Activated T-cell treated with anti-CD3 and anti-CD28 coated beads, Interleukin-2, amount 50 U/mL, for 24 hours (primary cell): ENCODE measurements around the gene PRPF39.
"Not testable (repeated sequence)": the region's sequence is repeated elsewhere in the genome, so short reads cannot be mapped to it uniquely, and the experiment has no call there.

ENCODE experiments used
- DNase-seq: peaks from one replicate; pipeline ENCODE4 v3.0.0-alpha.2; 2020
- H3K27ac Mint-ChIP-seq: 2 replicates; pipeline ENCODE4 v1.8.0; 2020; ENCODE audit warnings: mild to moderate bottlenecking, mixed read lengths
- H3K27me3 Mint-ChIP-seq: 2 replicates; pipeline ENCODE4 v1.8.0; 2020; ENCODE audit warnings: mixed read lengths
- H3K36me3 Mint-ChIP-seq: 2 replicates; pipeline ENCODE4 v1.8.0; 2020; ENCODE audit warnings: low read depth, mixed read lengths
- H3K4me1 Mint-ChIP-seq: 2 replicates; pipeline ENCODE4 v1.8.0; 2020; ENCODE audit warnings: low read depth, mixed read lengths
- H3K4me3 Mint-ChIP-seq: 2 replicates; pipeline ENCODE4 v1.8.0; 2020; ENCODE audit warnings: mild to moderate bottlenecking, moderate library complexity, mixed read lengths
- H3K9me3 Mint-ChIP-seq: 2 replicates; pipeline ENCODE4 v1.8.0; 2020; ENCODE audit warnings: mixed read lengths

The PRPF39 gene

GRCh38 chr14:45066667-45067066 lies 17.2 kb upstream of the PRPF39 start:
- peaks cover 13% of the 10 kb centered on the region for H3K36me3 Mint-ChIP-seq

GRCh38 chr14:45068396-45068795 lies 15.5 kb upstream of the PRPF39 start:
- H3K27ac Mint-ChIP-seq, result no peak overlapping the region
- H3K4me1 Mint-ChIP-seq, result no peaks in the 10 kb centered on the region
- no peak for DNase-seq
- no peaks in the 10 kb centered on the region for H3K27me3 Mint-ChIP-seq
- peaks cover 19% of the 10 kb centered on the region for H3K36me3 Mint-ChIP-seq
- no peak overlapping the region for H3K4me3 Mint-ChIP-seq
- no peaks in the 10 kb centered on the region for H3K9me3 Mint-ChIP-seq

More at GRCh38 chr14:45066667-45067066, 17.2 kb upstream of the PRPF39 start:
- H3K27me3 Mint-ChIP-seq, result no peaks in the 10 kb centered on the region
- no peaks in the 10 kb centered on the region for H3K9me3 Mint-ChIP-seq
- no peak overlapping the region for H3K4me3 Mint-ChIP-seq
- no peaks in the 10 kb centered on the region for H3K4me1 Mint-ChIP-seq
- DNase-seq, result no peak
- no peak overlapping the region for H3K27ac Mint-ChIP-seq

GRCh38 chr14:45070215-45070614 lies 13.7 kb upstream of the PRPF39 start:
- H3K27ac Mint-ChIP-seq, result no peak overlapping the region
- H3K36me3 Mint-ChIP-seq, result peaks cover 19% of the 10 kb centered on the region
- H3K9me3 Mint-ChIP-seq, result no peaks in the 10 kb centered on the region
- no peak overlapping the region for H3K4me3 Mint-ChIP-seq
- no peaks in the 10 kb centered on the region for H3K4me1 Mint-ChIP-seq
- DNase-seq, result no peak
- H3K27me3 Mint-ChIP-seq, result no peaks in the 10 kb centered on the region

- Mint-ChIP-seq H3K36me3 (peaks cover 19% of the 10 kb centered on the region), H3K4me3 (no peak overlapping the region), H3K4me1 (no peaks in the 10 kb centered on the region), H3K9me3 (no peaks in the 10 kb centered on the region), H3K27ac (no peak overlapping the region), H3K27me3 (no peaks in the 10 kb centered on the region)
- no peak for DNase-seq
Measured at GRCh38 chr14:45072126-45072525, 11.8 kb upstream of the PRPF39 start.

GRCh38 chr14:45073231-45073879 lies 10.6 kb upstream of the PRPF39 start:
- Mint-ChIP-seq H3K27ac (no peak overlapping the region), H3K9me3 (no peaks in the 10 kb centered on the region), H3K27me3 (no peaks in the 10 kb centered on the region), H3K4me3 (no peak overlapping the region), H3K36me3 (peaks cover 16% of the 10 kb centered on the region), H3K4me1 (no peaks in the 10 kb centered on the region)
- DNase-seq, result no peak

- Mint-ChIP-seq H3K4me3 (no peak overlapping the region), H3K9me3 (no peaks in the 10 kb centered on the region), H3K27me3 (no peaks in the 10 kb centered on the region), H3K4me1 (peaks cover 3% of the 10 kb centered on the region), H3K36me3 (peaks cover 2% of the 10 kb centered on the region), H3K27ac (no peak overlapping the region)
- no peak for DNase-seq
Measured at GRCh38 chr14:45078323-45078722, 5.6 kb upstream of the PRPF39 start.

GRCh38 chr14:45080416-45080968 lies 3.4 kb upstream of the PRPF39 start:
- DNase-seq, H3K4me3 Mint-ChIP-seq, H3K27ac Mint-ChIP-seq, H3K9me3 Mint-ChIP-seq, H3K27me3 Mint-ChIP-seq: not testable (repeated sequence)
- Mint-ChIP-seq H3K4me1 (peaks cover 12% of the 10 kb centered on the region), H3K36me3 (peaks cover 16% of the 10 kb centered on the region)

- not testable (repeated sequence) for H3K4me3 Mint-ChIP-seq, H3K27ac Mint-ChIP-seq, DNase-seq, H3K27me3 Mint-ChIP-seq, H3K9me3 Mint-ChIP-seq
- H3K4me1 Mint-ChIP-seq, result peaks cover 18% of the 10 kb centered on the region
- peaks cover 22% of the 10 kb centered on the region for H3K36me3 Mint-ChIP-seq
Measured at GRCh38 chr14:45081096-45081495, 2.8 kb upstream of the PRPF39 start.

GRCh38 chr14:45082420-45082819 lies 1.5 kb upstream of the PRPF39 start:
- H3K4me1 Mint-ChIP-seq, result peaks cover 30% of the 10 kb centered on the region
- peaks cover 34% of the 10 kb centered on the region for H3K36me3 Mint-ChIP-seq
- H3K27ac Mint-ChIP-seq, result no peak overlapping the region
- DNase-seq, result no peak
- no peaks in the 10 kb centered on the region for H3K27me3 Mint-ChIP-seq
- H3K9me3 Mint-ChIP-seq, result no peaks in the 10 kb centered on the region
- no peak overlapping the region for H3K4me3 Mint-ChIP-seq

- Mint-ChIP-seq H3K9me3 (no peaks in the 10 kb centered on the region), H3K27me3 (no peaks in the 10 kb centered on the region), H3K4me3 (peak overlapping the region; percentile 98), H3K36me3 (peaks cover 44% of the 10 kb centered on the region), H3K27ac (peak overlapping the region; percentile 98), H3K4me1 (peaks cover 39% of the 10 kb centered on the region)
- no peak for DNase-seq
Measured at GRCh38 chr14:45083617-45083975, 320 bp upstream of the PRPF39 start.

- Mint-ChIP-seq H3K27ac (peak overlapping the region; percentile 98), H3K36me3 (peaks cover 55% of the 10 kb centered on the region), H3K4me3 (peak overlapping the region; percentile 98), H3K4me1 (peaks cover 53% of the 10 kb centered on the region), H3K27me3 (no peaks in the 10 kb centered on the region), H3K9me3 (no peaks in the 10 kb centered on the region)
- no peak for DNase-seq
Measured at GRCh38 chr14:45084946-45085346, 1.0 kb downstream of the PRPF39 start.

GRCh38 chr14:45089813-45090212 lies 5.9 kb downstream of the PRPF39 start:
- peak overlapping the region; percentile 49 for H3K4me3 Mint-ChIP-seq
- H3K27ac Mint-ChIP-seq, result peak overlapping the region; percentile 95
- no peaks in the 10 kb centered on the region for H3K9me3 Mint-ChIP-seq
- peaks cover 74% of the 10 kb centered on the region for H3K4me1 Mint-ChIP-seq
- DNase-seq, result no peak
- H3K27me3 Mint-ChIP-seq, result no peaks in the 10 kb centered on the region
- H3K36me3 Mint-ChIP-seq, result peaks cover 76% of the 10 kb centered on the region

GRCh38 chr14:45091710-45092109 lies 7.8 kb downstream of the PRPF39 start:
- H3K27me3 Mint-ChIP-seq, result no peaks in the 10 kb centered on the region
- H3K4me3 Mint-ChIP-seq, result no peak overlapping the region
- peak overlapping the region; percentile 89 for H3K27ac Mint-ChIP-seq
- H3K36me3 Mint-ChIP-seq, result peaks cover 77% of the 10 kb centered on the region
- H3K9me3 Mint-ChIP-seq, result no peaks in the 10 kb centered on the region
- H3K4me1 Mint-ChIP-seq, result peaks cover 70% of the 10 kb centered on the region
- no peak for DNase-seq

- H3K36me3 Mint-ChIP-seq, result peaks cover 77% of the 10 kb centered on the region
- no peak overlapping the region for H3K27ac Mint-ChIP-seq
Measured at GRCh38 chr14:45094275-45094674, 10.4 kb downstream of the PRPF39 start.

GRCh38 chr14:45095143-45095542 lies 11.2 kb downstream of the PRPF39 start:
- no peak overlapping the region for H3K4me3 Mint-ChIP-seq
- H3K9me3 Mint-ChIP-seq, result no peaks in the 10 kb centered on the region
- H3K27ac Mint-ChIP-seq, result peak overlapping the region; percentile 74
- peaks cover 79% of the 10 kb centered on the region for H3K36me3 Mint-ChIP-seq
- H3K27me3 Mint-ChIP-seq, result no peaks in the 10 kb centered on the region
- DNase-seq, result no peak
- H3K4me1 Mint-ChIP-seq, result peaks cover 44% of the 10 kb centered on the region

More at GRCh38 chr14:45094275-45094674, 10.4 kb downstream of the PRPF39 start:
- peaks cover 52% of the 10 kb centered on the region for H3K4me1 Mint-ChIP-seq
- H3K9me3 Mint-ChIP-seq, result no peaks in the 10 kb centered on the region
- no peaks in the 10 kb centered on the region for H3K27me3 Mint-ChIP-seq
- no peak overlapping the region for H3K4me3 Mint-ChIP-seq
- DNase-seq, result no peak
